ENCODE data around the gene GTF3C4. TPM values are rescaled to one million over a fixed set of nuclear protein-coding genes. Genes with fewer than 3 reads are reported as not detected.
"Not testable (repeated sequence)": the region's sequence is repeated elsewhere in the genome, so short reads cannot be mapped to it uniquely, and the experiment has no call there.

The GTF3C4 gene
- total RNA-seq, 1 donor from 2014 or later: 27.0 TPM

- DNase-seq (ENCODE audit: low spot score in 2 of 2, unreplicated experiment in 2 of 2): no peak
- Mint-ChIP-seq H3K36me3 (no peaks in the 10 kb centered on the region), H3K4me3 (no peak overlapping the region), H3K4me1 (no peaks in the 10 kb centered on the region), H3K9me3 (no peaks in the 10 kb centered on the region), H3K27ac (no peak overlapping the region), H3K27me3 (ENCODE audit: low read depth) (peaks cover 31% of the 10 kb centered on the region)
- TF ChIP-seq CTCF (IDR thresholded peaks at IDR 0.05; ENCODE audit: unreplicated experiment): no peak
Observed at GRCh38 chr9:132717326-132717945, 47.2 kb downstream of the GTF3C4 start.

DNA sequence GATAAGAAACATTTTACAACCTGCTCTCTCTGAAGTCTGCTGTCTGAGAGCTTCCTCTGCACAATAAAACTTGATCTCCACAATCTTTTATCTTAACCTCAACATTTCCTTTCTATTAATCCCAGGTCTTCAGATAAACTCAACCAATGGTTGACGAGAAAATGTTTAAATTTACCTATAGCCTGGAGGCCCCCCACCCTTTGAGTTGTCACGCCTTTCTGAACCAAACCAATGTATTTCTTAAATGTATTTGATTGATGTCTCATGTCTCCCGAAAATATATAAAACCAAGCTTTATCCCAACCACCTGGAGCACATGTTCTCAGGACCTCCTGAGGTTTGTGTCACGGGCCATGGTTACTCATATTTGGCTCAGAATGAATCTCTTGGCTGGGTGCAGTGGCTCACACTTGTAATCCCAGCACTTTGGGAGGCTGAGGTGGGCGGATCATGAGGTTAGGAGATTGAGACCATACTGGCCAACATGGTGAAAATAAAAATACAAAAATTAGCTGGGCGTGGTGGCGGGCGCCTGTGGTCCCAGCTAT is 48.2 kb downstream of the GTF3C4 start:
- Mint-ChIP-seq H3K27ac (peak overlapping the region; percentile 51), H3K27me3 (ENCODE audit: low read depth) (peaks cover 33% of the 10 kb centered on the region)
- DNase-seq (ENCODE audit: low spot score in 2 of 2, unreplicated experiment in 2 of 2); H3K4me3 Mint-ChIP-seq; H3K36me3 Mint-ChIP-seq; H3K4me1 Mint-ChIP-seq; H3K9me3 Mint-ChIP-seq: not testable (repeated sequence)

- DNase-seq (ENCODE audit: low spot score in 2 of 2, unreplicated experiment in 2 of 2): no peak
- no peaks in the 10 kb centered on the region for H3K9me3 Mint-ChIP-seq
- no peak overlapping the region for H3K27ac Mint-ChIP-seq
- no peaks in the 10 kb centered on the region for H3K4me1 Mint-ChIP-seq
- H3K36me3 Mint-ChIP-seq: no peaks in the 10 kb centered on the region
- no peak for TF ChIP-seq CTCF (IDR thresholded peaks at IDR 0.05; ENCODE audit: unreplicated experiment)
- peaks cover 32% of the 10 kb centered on the region for H3K27me3 Mint-ChIP-seq (ENCODE audit: low read depth)
- H3K4me3 Mint-ChIP-seq: no peak overlapping the region
Observed at GRCh38 chr9:132721661-132722060, 51.4 kb downstream of the GTF3C4 start.

GRCh38 chr9:132722564-132723065 is 52.4 kb downstream of the GTF3C4 start:
- no peak overlapping the region for H3K27ac Mint-ChIP-seq
- H3K4me3 Mint-ChIP-seq: no peak overlapping the region
- peaks cover 31% of the 10 kb centered on the region for H3K27me3 Mint-ChIP-seq (ENCODE audit: low read depth)
- no peaks in the 10 kb centered on the region for H3K4me1 Mint-ChIP-seq
- no peaks in the 10 kb centered on the region for H3K36me3 Mint-ChIP-seq
- no peaks in the 10 kb centered on the region for H3K9me3 Mint-ChIP-seq
- DNase-seq (ENCODE audit: low spot score in 2 of 2, unreplicated experiment in 2 of 2): no peak
- no peak for TF ChIP-seq CTCF (IDR thresholded peaks at IDR 0.05; ENCODE audit: unreplicated experiment)

DNA sequence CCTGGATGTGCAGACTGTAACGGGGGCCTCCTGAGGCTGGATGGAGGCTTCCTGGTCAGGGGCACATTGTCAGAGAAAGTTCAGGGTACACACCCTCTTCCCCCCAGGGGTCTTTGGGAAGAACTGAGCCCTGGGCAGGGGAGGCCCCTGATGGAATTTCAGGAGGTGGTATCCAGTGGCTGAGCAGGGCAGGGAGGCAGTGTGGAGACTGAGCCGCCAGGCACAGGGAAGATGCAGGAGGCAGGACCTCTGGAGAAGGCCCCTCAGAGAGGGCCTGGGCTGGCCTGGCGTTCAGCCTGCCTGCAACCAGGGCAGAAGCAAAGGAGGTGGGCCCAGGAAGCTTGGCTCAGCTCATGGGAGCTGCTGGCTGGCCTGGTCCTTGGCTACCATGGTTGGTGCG is 53.5 kb downstream of the GTF3C4 start:
- no peak for DNase-seq (ENCODE audit: low spot score in 2 of 2, unreplicated experiment in 2 of 2)
- H3K4me3 Mint-ChIP-seq: no peak overlapping the region
- H3K36me3 Mint-ChIP-seq: no peaks in the 10 kb centered on the region
- TF ChIP-seq CTCF (IDR thresholded peaks at IDR 0.05; ENCODE audit: unreplicated experiment): no peak
- no peak overlapping the region for H3K27ac Mint-ChIP-seq
- peaks cover 24% of the 10 kb centered on the region for H3K27me3 Mint-ChIP-seq (ENCODE audit: low read depth)
- no peaks in the 10 kb centered on the region for H3K4me1 Mint-ChIP-seq
- no peaks in the 10 kb centered on the region for H3K9me3 Mint-ChIP-seq

DNA sequence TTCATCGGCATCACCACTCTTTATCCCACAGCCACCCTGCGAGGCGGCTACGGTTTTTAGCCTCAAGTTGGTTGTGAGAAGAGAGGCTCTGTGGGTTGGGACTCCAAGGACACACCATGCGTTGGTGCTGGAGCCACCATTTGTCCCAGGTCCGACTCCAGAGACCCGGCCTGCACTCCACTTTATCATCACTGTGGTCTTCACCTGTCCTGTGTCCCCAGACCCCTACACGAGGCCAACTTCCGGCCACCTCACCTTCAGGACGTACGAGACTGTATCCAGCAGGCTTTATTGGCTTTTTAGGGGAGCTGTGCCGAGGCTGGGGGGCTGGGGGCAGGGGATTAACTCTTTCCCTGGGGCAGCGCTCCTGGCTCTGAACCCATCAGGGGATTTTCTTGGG is 55.0 kb downstream of the GTF3C4 start:
- Mint-ChIP-seq H3K27ac (no peak overlapping the region), H3K36me3 (no peaks in the 10 kb centered on the region), H3K4me1 (no peaks in the 10 kb centered on the region), H3K9me3 (no peaks in the 10 kb centered on the region), H3K4me3 (no peak overlapping the region), H3K27me3 (ENCODE audit: low read depth) (peaks cover 20% of the 10 kb centered on the region)
- no peak for TF ChIP-seq CTCF (IDR thresholded peaks at IDR 0.05; ENCODE audit: unreplicated experiment)
- DNase-seq (ENCODE audit: low spot score in 2 of 2, unreplicated experiment in 2 of 2): no peak
